Retinal pigment epithelial cell (primary cell): ENCODE results near the gene NPY2R.

Source experiments
- DNase-seq: peaks from one replicate; pipeline ENCODE4 v3.0.0-alpha.2; 2010; ENCODE audit warnings: low read depth
- H3K4me3 ChIP-seq: 2 replicates; pipeline ENCODE4 v1.5.1; 2011; ENCODE audit warnings: mild to moderate bottlenecking, low read length, control low read depth, moderate library complexity
- TF ChIP-seq, protein P1 (sequence below): conservative IDR thresholded peaks from 2 replicates; pipeline ENCODE4 v1.5.1; 2011; ENCODE audit warnings: low read depth, low read length, control low read depth, inconsistent platforms

NPY2R gene, protein sequence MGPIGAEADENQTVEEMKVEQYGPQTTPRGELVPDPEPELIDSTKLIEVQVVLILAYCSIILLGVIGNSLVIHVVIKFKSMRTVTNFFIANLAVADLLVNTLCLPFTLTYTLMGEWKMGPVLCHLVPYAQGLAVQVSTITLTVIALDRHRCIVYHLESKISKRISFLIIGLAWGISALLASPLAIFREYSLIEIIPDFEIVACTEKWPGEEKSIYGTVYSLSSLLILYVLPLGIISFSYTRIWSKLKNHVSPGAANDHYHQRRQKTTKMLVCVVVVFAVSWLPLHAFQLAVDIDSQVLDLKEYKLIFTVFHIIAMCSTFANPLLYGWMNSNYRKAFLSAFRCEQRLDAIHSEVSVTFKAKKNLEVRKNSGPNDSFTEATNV

DNA sequence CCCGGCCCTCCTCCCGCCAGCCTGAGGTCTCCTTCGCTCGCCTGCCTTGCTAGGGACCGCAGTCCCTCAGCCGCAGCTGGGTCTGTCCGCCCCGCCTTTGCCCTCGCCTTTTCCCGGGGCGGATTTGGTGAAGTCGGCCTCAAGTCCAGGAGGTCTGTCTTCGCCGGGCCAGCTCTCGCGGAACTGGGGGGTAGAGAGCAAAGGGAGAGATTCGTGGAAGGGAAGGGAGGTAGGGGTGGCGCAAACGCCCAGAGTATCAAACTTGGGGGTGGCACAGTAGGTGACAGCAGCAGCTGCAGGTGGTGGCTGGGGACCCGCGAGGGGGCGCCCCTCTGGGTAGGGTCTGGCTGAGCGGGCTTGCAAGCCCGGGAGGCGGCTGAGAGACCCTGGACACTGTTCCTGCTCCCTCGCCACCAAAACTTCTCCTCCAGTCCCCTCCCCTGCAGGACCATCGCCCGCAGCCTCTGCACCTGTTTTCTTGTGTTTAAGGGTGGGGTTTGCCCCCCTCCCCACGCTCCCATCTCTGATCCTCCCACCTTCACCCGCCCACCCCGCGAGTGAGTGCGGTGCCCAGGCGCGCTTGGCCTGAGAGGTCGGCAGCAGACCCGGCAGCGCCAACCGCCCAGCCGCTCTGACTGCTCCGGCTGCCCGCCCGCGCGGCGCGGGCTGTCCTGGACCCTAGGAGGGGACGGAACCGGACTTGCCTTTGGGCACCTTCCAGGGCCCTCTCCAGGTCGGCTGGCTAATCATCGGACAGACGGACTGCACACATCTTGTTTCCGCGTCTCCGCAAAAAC lies at the start of gene NPY2R:
Gene NPY2R (plus strand): TSS at position 379 of the 797 bp plus-strand sequence. CDS start 5,304 bp downstream, outside the sequence.
- TF ChIP-seq, protein P1, sequence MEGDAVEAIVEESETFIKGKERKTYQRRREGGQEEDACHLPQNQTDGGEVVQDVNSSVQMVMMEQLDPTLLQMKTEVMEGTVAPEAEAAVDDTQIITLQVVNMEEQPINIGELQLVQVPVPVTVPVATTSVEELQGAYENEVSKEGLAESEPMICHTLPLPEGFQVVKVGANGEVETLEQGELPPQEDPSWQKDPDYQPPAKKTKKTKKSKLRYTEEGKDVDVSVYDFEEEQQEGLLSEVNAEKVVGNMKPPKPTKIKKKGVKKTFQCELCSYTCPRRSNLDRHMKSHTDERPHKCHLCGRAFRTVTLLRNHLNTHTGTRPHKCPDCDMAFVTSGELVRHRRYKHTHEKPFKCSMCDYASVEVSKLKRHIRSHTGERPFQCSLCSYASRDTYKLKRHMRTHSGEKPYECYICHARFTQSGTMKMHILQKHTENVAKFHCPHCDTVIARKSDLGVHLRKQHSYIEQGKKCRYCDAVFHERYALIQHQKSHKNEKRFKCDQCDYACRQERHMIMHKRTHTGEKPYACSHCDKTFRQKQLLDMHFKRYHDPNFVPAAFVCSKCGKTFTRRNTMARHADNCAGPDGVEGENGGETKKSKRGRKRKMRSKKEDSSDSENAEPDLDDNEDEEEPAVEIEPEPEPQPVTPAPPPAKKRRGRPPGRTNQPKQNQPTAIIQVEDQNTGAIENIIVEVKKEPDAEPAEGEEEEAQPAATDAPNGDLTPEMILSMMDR = peak; percentile 51
- H3K4me3 ChIP-seq = peak within 1 kb of the TSS; percentile 55
- no peak for DNase-seq

DNA sequence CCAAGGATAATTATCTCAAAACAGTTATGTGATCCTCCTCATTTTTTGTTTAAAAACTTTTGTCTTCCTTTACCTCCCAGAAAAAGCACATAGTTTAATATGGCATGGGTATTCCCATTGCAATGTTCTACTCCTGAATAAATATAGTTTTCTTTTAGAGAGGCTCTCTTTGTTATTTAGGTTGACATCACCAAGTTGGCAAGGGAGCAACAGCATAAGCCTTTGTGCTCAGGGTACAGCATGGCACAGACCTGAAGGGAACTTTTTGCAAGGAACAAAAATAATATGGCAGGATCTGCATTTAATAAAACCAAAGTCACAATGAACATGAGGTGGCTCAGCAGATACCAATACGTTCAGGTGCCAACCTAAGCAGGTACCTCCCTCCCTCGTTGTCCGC lies 47.1 kb upstream of the NPY2R start:
- no peak overlapping the region for H3K4me3 ChIP-seq
- DNase-seq = peak; percentile 8
- TF ChIP-seq, protein P1 = no peak

DNA sequence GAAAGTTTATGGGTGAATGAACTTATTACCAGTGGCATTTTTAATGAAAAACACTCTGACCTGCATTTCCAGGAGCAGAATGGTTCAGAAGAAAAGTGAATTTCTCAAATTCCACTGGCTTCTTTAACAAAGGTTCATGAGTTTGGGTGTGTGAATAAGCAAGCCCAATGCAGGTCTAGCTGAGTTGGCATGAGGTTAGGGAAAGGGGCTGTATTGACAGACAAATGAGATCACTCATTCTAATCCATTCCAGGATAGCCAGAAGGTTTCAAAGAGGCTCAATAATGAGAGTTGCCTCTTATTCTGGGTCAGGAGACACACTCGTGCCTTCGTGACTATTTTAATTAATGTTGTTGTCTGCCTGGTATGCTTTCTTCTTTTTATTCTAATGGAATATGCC lies 43.7 kb upstream of the NPY2R start:
- TF ChIP-seq, protein P1 = no peak
- DNase-seq = peak; percentile 19

DNA sequence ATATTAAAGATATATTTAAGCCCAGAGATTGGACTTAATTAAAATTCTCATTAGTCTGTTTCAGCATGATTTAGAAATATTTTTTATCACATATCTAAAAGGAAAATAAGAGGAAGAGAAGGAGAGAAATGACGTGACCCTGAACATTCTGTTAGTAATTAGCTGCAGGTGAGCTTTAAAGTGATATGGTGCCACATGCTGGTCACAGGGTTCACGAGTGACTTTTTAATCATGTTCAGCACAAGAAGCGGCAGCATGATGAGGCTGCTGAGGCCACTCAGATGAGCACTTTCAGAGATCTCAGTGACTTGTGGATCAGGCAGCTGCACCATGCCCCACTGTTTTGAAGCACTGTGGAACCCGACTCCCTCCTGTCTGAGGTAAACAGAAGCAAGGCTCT lies 37.9 kb upstream of the NPY2R start:
- no peak overlapping the region for H3K4me3 ChIP-seq
- TF ChIP-seq, protein P1 = no peak
- DNase-seq = no peak

More for the DNA sequence above, 43.7 kb upstream of the NPY2R start:
- H3K4me3 ChIP-seq = no peak overlapping the region

DNA sequence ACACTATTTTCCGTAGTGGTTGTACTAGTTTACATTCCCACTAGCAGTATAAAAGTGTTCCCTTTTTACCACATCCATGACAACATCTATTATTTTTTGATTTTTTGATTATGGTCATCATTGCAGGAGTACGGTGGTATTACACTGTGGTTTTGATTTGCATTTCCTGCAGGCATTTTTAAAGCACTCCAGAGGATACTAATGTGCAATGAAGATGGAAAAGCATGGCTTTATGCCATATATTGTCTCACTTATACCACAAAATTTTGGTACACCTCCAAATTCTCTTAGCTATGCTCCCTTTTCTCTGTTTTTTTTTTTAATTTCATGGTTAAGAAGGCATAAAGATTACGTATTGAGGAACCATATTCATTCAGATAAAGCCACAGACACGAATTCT lies 35.1 kb upstream of the NPY2R start:
- TF ChIP-seq, protein P1 = no peak
- no peak overlapping the region for H3K4me3 ChIP-seq
- DNase-seq = no peak

DNA sequence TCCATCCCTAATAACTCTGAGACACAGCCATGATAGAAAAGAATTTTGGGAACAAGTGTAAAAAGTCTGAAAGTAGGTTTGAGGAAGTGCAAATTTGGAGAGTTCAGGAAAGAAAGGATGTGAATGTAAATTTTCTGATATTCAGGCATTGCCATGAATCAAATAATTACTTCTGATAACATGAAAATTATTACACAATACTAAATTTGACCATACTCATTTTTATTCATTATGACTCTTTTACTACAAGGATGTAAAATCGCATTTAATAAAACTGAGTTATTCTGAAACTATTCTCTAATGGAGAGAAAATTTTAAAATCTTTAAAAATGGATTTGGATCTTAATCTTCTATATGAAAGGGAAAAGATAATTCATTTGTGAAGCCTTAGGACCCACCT lies 33.8 kb upstream of the NPY2R start:
- no peak overlapping the region for H3K4me3 ChIP-seq
- TF ChIP-seq, protein P1 = no peak
- no peak for DNase-seq
